GM23338 (cell line): ENCODE results near the gene DTD1. TPM values are rescaled to one million over a fixed set of nuclear protein-coding genes. Genes with fewer than 3 reads are reported as not detected.

Experiments used
- ATAC-seq: fragments of 200-7000 bp; cut with Tn5 transposase; 3 replicates; pipeline ENCODE4 v1.9.1; 2020
- DNase-seq: peaks from one replicate; pipeline ENCODE4 v3.0.0-alpha.2; 2015; ENCODE audit warnings: low spot score
- H2AFZ ChIP-seq: fragments of 200-600 bp; sonication (generic); 2 replicates; pipeline ENCODE4 v1.8.0; 2016; ENCODE audit warnings: antibody characterized with exemption, mild to moderate bottlenecking, moderate library complexity
- H3F3A ChIP-seq: fragments of 200-600 bp; sonication (generic); replicated peaks from 2 replicates; pipeline ENCODE4 v1.8.0; 2017; ENCODE audit warnings: antibody characterized with exemption, mixed run types, low read depth
- H3K27ac ChIP-seq: fragments of 200-600 bp; sonication (generic); 2 replicates; pipeline ENCODE4 v1.6.1; 2016; ENCODE audit warnings: low read depth
- H3K27me3 ChIP-seq: fragments of 200-600 bp; sonication (generic); 2 replicates; pipeline ENCODE4 v1.8.0; 2016; ENCODE audit warnings: mild to moderate bottlenecking, mixed run types, moderate library complexity; ENCODE audit not compliant: insufficient read depth
- H3K36me3 ChIP-seq: fragments of 200-600 bp; sonication (generic); 2 replicates; pipeline ENCODE4 v1.8.0; 2016; ENCODE audit warnings: mild to moderate bottlenecking; ENCODE audit not compliant: insufficient read depth
- H3K4me1 ChIP-seq: fragments of 200-600 bp; sonication (generic); 2 replicates; pipeline ENCODE4 v1.8.0; 2016; ENCODE audit warnings: mild to moderate bottlenecking, moderate library complexity; ENCODE audit not compliant: insufficient read depth
- H3K4me2 ChIP-seq: fragments of 200-600 bp; sonication (generic); 2 replicates; pipeline ENCODE4 v1.7.1; 2017; ENCODE audit warnings: mixed run types
- H3K4me3 ChIP-seq: fragments of 200-600 bp; sonication (generic); 2 replicates; pipeline ENCODE4 v1.6.1; 2016; ENCODE audit warnings: mixed run types
- H3K79me2 ChIP-seq: fragments of 200-600 bp; sonication (generic); replicated peaks from 2 replicates; pipeline ENCODE4 v1.8.0; 2017; ENCODE audit warnings: mild to moderate bottlenecking; ENCODE audit not compliant: insufficient read depth
- H3K9me2 ChIP-seq: fragments of 200-600 bp; sonication (generic); 2 replicates; pipeline ENCODE4 v1.8.0; 2017; ENCODE audit not compliant: insufficient read depth
- H4K20me1 ChIP-seq: fragments of 200-600 bp; sonication (generic); replicated peaks from 2 replicates; pipeline ENCODE4 v1.8.0; 2017; ENCODE audit warnings: mild to moderate bottlenecking; ENCODE audit not compliant: insufficient read depth
- H3K27ac Mint-ChIP-seq: 2 replicates; pipeline ENCODE4 v1.8.0; 2020; ENCODE audit warnings: inconsistent platforms, mild to moderate bottlenecking, moderate library complexity, mixed read lengths
- H3K27me3 Mint-ChIP-seq: 3 replicates; pipeline ENCODE4 v1.8.0; 2022; ENCODE audit warnings: low read depth, mild to moderate bottlenecking, moderate library complexity, mixed read lengths, inconsistent platforms; ENCODE audit not compliant: insufficient read depth, poor library complexity
- H3K36me3 Mint-ChIP-seq: 3 replicates; pipeline ENCODE4 v1.8.0; 2021; ENCODE audit warnings: low read depth, mild to moderate bottlenecking, inconsistent platforms, moderate library complexity, mixed read lengths
- H3K4me1 Mint-ChIP-seq: 3 replicates; pipeline ENCODE4 v1.8.0; 2020; ENCODE audit warnings: mild to moderate bottlenecking, inconsistent platforms, mixed read lengths
- H3K4me3 Mint-ChIP-seq: 3 replicates; pipeline ENCODE4 v1.8.0; 2021; ENCODE audit warnings: moderate library complexity, mild to moderate bottlenecking, inconsistent platforms, mixed read lengths
- H3K9me3 Mint-ChIP-seq: 3 replicates; pipeline ENCODE4 v1.8.0; 2020; ENCODE audit warnings: moderate library complexity, mild to moderate bottlenecking, inconsistent platforms, mixed read lengths
- CREB1 ChIP-seq: fragments of 250-450 bp; sonication (Bioruptor Pico); IDR thresholded peaks from 2 replicates; pipeline ENCODE4 v1.5.0; 2020; ENCODE audit warnings: low read depth, mild to moderate bottlenecking, moderate library complexity
- ETS1 ChIP-seq: IDR thresholded peaks from 2 replicates; pipeline ENCODE4 v1.6.1; 2016; ENCODE audit warnings: antibody characterized with exemption
- EZH2phosphoT487 ChIP-seq: fragments of 200-600 bp; sonication (generic); IDR thresholded peaks from one replicate; pipeline ENCODE4 v1.8.1; 2018; ENCODE audit warnings: antibody characterized with exemption; ENCODE audit not compliant: unreplicated experiment
- JUNB ChIP-seq: IDR thresholded peaks from one replicate; pipeline ENCODE4 v1.6.1; 2016; ENCODE audit warnings: antibody characterized with exemption; ENCODE audit not compliant: unreplicated experiment
- NANOG ChIP-seq: IDR thresholded peaks from 2 replicates; pipeline ENCODE4 v1.6.1; 2016; ENCODE audit warnings: antibody characterized with exemption, borderline replicate concordance
- REST ChIP-seq: IDR thresholded peaks from one replicate; pipeline ENCODE4 v1.6.1; 2018; ENCODE audit warnings: antibody characterized with exemption; ENCODE audit not compliant: unreplicated experiment
- STAT1 ChIP-seq: IDR thresholded peaks from one replicate; pipeline ENCODE4 v1.6.1; 2016; ENCODE audit warnings: antibody characterized with exemption; ENCODE audit not compliant: unreplicated experiment
- ZNF114 ChIP-seq: fragments of 250-450 bp; sonication (Bioruptor Pico); IDR thresholded peaks from 2 replicates; pipeline ENCODE4 v1.5.0; 2020; ENCODE audit warnings: mild to moderate bottlenecking, moderate library complexity
- ZNF331 ChIP-seq: fragments of 250-450 bp; sonication (Bioruptor Pico); IDR thresholded peaks from 2 replicates; pipeline ENCODE4 v1.5.0; 2020; ENCODE audit warnings: low read depth, mild to moderate bottlenecking, moderate library complexity
- polyA plus RNA-seq: library from polyadenylated mRNA; unstranded; fragments of >200 nt; fragmentation: Nextera tagmentation; extraction: Ambion mirVana; gene quantifications from 2 replicates; pipeline ENCODE4 v1.2.1, GENCODE V29; 2016
- total RNA-seq: library from RNA; depleted of rRNA; stranded (reverse); fragments of >200 nt; shearing (Covaris generic); gene quantifications from 2 replicates; pipeline ENCODE4 v1.2.3, GENCODE V29; 2014
- TF ChIP-seq, protein P1 (sequence below), 2 experiments: fragments of 200-600 bp in 1 of 2; sonication (generic) in 1 of 2; conservative IDR thresholded peaks; 2 replicates each; pipeline versions ENCODE4 v1.5.1 to v1.6.1; 2016 to 2017; ENCODE audit warnings: antibody characterized with exemption in 2 of 2, low read depth in 2 of 2, mild to moderate bottlenecking in 2 of 2, moderate library complexity in 1 of 2
- TF ChIP-seq, protein P2 (sequence below): fragments of 250-450 bp; sonication (Bioruptor Pico); IDR thresholded peaks from 2 replicates; pipeline ENCODE4 v1.5.0; 2020; ENCODE audit warnings: mild to moderate bottlenecking, moderate library complexity

DTD1 gene
- total and polyA plus RNA-seq, 2 experiments from 2014 or later, result 69.8 to 74.0 TPM

GRCh38 chr20:18663932-18664331, 76.1 kb downstream of the DTD1 start (continued):
- TF ChIP-seq ETS1, result no peak
- no peak for TF ChIP-seq STAT1
- TF ChIP-seq ZNF331 (CRISPR knock-in tag), result no peak
- no peak for TF ChIP-seq ZNF114 (CRISPR knock-in tag)
- no peak for TF ChIP-seq NANOG
- TF ChIP-seq EZH2phosphoT487, result no peak
- TF ChIP-seq CREB1 (CRISPR knock-in tag), result no peak

GRCh38 chr20:18665135-18665534, 77.3 kb downstream of the DTD1 start:
- Histone ChIP-seq H3K4me2 (no peak overlapping the region), H3K9me2 (no peaks in the 10 kb centered on the region), H3K79me2 (no peaks in the 10 kb centered on the region), H2AFZ (no peak overlapping the region), H3K4me3 (no peak overlapping the region), H3K36me3 (no peaks in the 10 kb centered on the region), H3K4me1 (peaks cover 3% of the 10 kb centered on the region; the same call in 1 of the 2 replicates), H3K27ac (no peak overlapping the region), H3F3A (no peaks in the 10 kb centered on the region), H3K27me3 (no peaks in the 10 kb centered on the region), H4K20me1 (no peaks in the 10 kb centered on the region; the same call in 1 of the 2 replicates)
- ATAC-seq (no peak), DNase-seq (no peak)
- H3K27me3 Mint-ChIP-seq, result no peaks in the 10 kb centered on the region
- H3K36me3 Mint-ChIP-seq, result no peaks in the 10 kb centered on the region
- no peaks in the 10 kb centered on the region for H3K9me3 Mint-ChIP-seq
- no peak overlapping the region for H3K27ac Mint-ChIP-seq
- H3K4me3 Mint-ChIP-seq, result no peak overlapping the region
- peaks cover 21% of the 10 kb centered on the region for H3K4me1 Mint-ChIP-seq
- TF ChIP-seq, protein P1, sequence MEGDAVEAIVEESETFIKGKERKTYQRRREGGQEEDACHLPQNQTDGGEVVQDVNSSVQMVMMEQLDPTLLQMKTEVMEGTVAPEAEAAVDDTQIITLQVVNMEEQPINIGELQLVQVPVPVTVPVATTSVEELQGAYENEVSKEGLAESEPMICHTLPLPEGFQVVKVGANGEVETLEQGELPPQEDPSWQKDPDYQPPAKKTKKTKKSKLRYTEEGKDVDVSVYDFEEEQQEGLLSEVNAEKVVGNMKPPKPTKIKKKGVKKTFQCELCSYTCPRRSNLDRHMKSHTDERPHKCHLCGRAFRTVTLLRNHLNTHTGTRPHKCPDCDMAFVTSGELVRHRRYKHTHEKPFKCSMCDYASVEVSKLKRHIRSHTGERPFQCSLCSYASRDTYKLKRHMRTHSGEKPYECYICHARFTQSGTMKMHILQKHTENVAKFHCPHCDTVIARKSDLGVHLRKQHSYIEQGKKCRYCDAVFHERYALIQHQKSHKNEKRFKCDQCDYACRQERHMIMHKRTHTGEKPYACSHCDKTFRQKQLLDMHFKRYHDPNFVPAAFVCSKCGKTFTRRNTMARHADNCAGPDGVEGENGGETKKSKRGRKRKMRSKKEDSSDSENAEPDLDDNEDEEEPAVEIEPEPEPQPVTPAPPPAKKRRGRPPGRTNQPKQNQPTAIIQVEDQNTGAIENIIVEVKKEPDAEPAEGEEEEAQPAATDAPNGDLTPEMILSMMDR (conservative IDR thresholded peaks at IDR 0.05; ENCODE audit: low read depth in 2 of 2), result no peak
- TF ChIP-seq ZNF331 (CRISPR knock-in tag) (no peak), NANOG (no peak), ETS1 (no peak), JUNB (no peak), ZNF114 (CRISPR knock-in tag) (no peak), EZH2phosphoT487 (no peak), REST (no peak), STAT1 (no peak)
- TF ChIP-seq, protein P2, sequence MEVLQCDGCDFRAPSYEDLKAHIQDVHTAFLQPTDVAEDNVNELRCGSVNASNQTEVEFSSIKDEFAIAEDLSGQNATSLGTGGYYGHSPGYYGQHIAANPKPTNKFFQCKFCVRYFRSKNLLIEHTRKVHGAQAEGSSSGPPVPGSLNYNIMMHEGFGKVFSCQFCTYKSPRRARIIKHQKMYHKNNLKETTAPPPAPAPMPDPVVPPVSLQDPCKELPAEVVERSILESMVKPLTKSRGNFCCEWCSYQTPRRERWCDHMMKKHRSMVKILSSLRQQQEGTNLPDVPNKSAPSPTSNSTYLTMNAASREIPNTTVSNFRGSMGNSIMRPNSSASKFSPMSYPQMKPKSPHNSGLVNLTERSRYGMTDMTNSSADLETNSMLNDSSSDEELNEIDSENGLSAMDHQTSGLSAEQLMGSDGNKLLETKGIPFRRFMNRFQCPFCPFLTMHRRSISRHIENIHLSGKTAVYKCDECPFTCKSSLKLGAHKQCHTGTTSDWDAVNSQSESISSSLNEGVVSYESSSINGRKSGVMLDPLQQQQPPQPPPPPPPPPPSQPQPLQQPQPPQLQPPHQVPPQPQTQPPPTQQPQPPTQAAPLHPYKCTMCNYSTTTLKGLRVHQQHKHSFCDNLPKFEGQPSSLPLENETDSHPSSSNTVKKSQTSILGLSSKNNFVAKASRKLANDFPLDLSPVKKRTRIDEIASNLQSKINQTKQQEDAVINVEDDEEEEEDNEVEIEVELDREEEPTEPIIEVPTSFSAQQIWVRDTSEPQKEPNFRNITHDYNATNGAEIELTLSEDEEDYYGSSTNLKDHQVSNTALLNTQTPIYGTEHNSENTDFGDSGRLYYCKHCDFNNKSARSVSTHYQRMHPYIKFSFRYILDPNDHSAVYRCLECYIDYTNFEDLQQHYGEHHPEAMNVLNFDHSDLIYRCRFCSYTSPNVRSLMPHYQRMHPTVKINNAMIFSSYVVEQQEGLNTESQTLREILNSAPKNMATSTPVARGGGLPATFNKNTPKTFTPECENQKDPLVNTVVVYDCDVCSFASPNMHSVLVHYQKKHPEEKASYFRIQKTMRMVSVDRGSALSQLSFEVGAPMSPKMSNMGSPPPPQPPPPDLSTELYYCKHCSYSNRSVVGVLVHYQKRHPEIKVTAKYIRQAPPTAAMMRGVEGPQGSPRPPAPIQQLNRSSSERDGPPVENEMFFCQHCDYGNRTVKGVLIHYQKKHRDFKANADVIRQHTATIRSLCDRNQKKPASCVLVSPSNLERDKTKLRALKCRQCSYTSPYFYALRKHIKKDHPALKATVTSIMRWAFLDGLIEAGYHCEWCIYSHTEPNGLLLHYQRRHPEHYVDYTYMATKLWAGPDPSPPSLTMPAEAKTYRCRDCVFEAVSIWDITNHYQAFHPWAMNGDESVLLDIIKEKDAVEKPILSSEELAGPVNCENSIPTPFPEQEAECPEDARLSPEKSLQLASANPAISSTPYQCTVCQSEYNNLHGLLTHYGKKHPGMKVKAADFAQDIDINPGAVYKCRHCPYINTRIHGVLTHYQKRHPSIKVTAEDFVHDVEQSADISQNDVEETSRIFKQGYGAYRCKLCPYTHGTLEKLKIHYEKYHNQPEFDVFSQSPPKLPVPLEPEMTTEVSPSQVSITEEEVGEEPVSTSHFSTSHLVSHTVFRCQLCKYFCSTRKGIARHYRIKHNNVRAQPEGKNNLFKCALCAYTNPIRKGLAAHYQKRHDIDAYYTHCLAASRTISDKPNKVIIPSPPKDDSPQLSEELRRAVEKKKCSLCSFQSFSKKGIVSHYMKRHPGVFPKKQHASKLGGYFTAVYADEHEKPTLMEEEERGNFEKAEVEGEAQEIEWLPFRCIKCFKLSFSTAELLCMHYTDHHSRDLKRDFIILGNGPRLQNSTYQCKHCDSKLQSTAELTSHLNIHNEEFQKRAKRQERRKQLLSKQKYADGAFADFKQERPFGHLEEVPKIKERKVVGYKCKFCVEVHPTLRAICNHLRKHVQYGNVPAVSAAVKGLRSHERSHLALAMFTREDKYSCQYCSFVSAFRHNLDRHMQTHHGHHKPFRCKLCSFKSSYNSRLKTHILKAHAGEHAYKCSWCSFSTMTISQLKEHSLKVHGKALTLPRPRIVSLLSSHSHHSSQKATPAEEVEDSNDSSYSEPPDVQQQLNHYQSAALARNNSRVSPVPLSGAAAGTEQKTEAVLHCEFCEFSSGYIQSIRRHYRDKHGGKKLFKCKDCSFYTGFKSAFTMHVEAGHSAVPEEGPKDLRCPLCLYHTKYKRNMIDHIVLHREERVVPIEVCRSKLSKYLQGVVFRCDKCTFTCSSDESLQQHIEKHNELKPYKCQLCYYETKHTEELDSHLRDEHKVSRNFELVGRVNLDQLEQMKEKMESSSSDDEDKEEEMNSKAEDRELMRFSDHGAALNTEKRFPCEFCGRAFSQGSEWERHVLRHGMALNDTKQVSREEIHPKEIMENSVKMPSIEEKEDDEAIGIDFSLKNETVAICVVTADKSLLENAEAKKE (CRISPR knock-in tag), result no peak
